Measurements from ENCODE around the gene HEPACAM2.

HEPACAM2 gene

GRCh38 chr7:93138576-93138975 is 87.7 kb downstream of the HEPACAM2 start:
- DNase-seq (ENCODE audit: low spot score): no peak
- ChIA-PET POLR2A (ENCODE audit: low non-redundant PET) (no interaction called here), CTCF (interaction anchor here (0.5 kb wide), 1 partner anchor 256 kb away, joined by 4 read pairs; no protein-coding TSS in a partner anchor)
- TF ChIP-seq CTCF (conservative IDR thresholded peaks at IDR 0.05; ENCODE audit: low read depth): no peak
- H3K27ac ChIP-seq: no peak overlapping the region
